ENCODE results near the gene LRIT3. TPM values are rescaled to one million over a fixed set of nuclear protein-coding genes. Genes with fewer than 3 reads are reported as not detected.

LRIT3 gene
- total and polyA plus RNA-seq, 8 donors, result 0.12 to 0.73 (median 0.44) TPM

DNA sequence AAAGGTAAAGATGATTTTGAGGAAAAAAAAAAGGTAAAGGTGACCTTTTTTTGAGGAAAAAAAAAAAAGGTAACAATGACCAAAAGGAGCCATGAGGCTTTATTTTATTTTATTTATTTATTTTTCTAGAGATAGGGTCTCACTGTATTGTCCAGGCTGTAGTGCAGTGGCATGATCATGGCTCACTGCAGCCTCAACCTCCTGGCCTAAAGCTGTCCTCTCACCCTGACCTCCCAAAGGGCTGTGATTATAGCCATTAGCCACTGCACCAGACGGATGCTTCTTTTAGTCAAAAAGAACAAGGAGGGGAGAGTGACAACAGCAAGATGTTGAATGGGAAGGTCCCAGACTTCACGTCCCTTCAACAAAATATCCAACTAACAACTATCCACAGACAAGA is 30.4 kb downstream of the LRIT3 start:
- no peaks in the 10 kb centered on the region for H3K36me3 ChIP-seq
- DNase-seq, result no peak
- H3K4me3 ChIP-seq, result no peak overlapping the region
- no peak overlapping the region for H3K27ac ChIP-seq
- H3K4me1 ChIP-seq, result no peaks in the 10 kb centered on the region
- intact Hi-C loops (cut with DNase I), result no loop called here
- H3K9me3 ChIP-seq, result no peaks in the 10 kb centered on the region
- no peak for ATAC-seq
- no peaks in the 10 kb centered on the region for H3K27me3 ChIP-seq
- TF ChIP-seq, protein P1, sequence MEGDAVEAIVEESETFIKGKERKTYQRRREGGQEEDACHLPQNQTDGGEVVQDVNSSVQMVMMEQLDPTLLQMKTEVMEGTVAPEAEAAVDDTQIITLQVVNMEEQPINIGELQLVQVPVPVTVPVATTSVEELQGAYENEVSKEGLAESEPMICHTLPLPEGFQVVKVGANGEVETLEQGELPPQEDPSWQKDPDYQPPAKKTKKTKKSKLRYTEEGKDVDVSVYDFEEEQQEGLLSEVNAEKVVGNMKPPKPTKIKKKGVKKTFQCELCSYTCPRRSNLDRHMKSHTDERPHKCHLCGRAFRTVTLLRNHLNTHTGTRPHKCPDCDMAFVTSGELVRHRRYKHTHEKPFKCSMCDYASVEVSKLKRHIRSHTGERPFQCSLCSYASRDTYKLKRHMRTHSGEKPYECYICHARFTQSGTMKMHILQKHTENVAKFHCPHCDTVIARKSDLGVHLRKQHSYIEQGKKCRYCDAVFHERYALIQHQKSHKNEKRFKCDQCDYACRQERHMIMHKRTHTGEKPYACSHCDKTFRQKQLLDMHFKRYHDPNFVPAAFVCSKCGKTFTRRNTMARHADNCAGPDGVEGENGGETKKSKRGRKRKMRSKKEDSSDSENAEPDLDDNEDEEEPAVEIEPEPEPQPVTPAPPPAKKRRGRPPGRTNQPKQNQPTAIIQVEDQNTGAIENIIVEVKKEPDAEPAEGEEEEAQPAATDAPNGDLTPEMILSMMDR (IDR thresholded peaks at IDR 0.05), result no peak

DNA sequence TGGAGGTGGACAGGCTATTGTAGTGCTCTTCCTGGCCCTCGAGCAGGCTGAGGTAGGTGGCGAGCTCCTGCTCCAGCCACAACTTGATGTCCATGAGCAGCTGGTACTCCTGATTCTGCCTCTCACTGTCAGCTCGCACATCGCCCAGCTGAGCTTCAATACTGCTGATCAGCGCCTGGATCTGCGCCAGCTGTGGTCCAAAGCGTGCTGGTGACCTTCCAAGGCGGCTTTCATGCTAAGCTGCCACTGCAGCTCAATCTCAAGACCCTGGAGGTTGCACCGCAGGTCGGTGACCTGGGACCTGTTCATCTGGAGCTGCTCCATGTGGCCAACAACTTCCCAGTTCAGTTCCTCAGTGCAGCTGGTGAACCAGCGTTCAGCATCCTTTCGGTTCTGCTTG is 31.2 kb downstream of the LRIT3 start:
- no peaks in the 10 kb centered on the region for H3K4me1 ChIP-seq
- intact Hi-C loops (cut with DNase I), result no loop called here
- no peaks in the 10 kb centered on the region for H3K27me3 ChIP-seq
- ATAC-seq (no peak), DNase-seq (peak in 1 of 4 donors; percentile 54)
- TF ChIP-seq, protein P1 (IDR thresholded peaks at IDR 0.05), result no peak
- no peak overlapping the region for H3K4me3 ChIP-seq
- H3K9me3 ChIP-seq, result no peaks in the 10 kb centered on the region
- H3K36me3 ChIP-seq, result no peaks in the 10 kb centered on the region
- no peak overlapping the region for H3K27ac ChIP-seq

DNA sequence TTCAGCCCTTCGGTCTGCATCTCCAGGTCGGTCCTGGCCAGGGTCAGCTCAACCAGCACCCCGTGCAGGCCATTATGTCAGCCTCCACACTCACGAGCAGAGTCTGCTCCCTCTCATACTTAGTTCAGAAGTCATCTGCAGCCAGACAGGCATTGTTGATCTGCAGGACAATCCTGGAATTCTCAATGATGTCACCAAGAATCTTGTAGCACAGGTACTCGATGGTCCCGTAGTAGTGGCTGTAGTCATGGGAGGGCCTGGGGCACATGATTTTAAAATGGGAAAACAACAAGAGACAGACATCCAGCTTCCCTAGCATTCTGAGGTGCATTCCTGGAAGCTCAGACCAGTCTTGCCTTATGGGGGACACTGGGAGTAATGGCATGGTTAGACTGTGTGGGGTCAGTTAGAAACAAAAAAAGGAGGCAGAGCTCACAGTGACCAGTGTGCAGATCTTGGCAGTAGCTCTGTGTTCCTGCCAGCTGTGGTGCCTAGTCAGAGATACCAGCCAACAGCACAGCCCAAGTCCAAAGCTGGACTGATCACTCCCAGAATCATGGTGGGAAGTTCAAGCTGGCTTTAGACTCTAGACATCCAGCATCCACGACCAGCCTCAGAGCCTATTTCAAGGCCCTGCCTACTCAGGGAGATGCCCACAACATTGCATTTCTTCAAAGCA is 31.9 kb downstream of the LRIT3 start:
- no peak overlapping the region for H3K4me3 ChIP-seq
- no peaks in the 10 kb centered on the region for H3K27me3 ChIP-seq
- no peak overlapping the region for H3K27ac ChIP-seq
- DNase-seq, result peak in 1 of 4 donors; percentile 27
- H3K36me3 ChIP-seq, result no peaks in the 10 kb centered on the region
- no peaks in the 10 kb centered on the region for H3K4me1 ChIP-seq
- intact Hi-C loops (cut with DNase I), result no loop called here
- TF ChIP-seq, protein P1 (IDR thresholded peaks at IDR 0.05), result no peak
- H3K9me3 ChIP-seq, result no peaks in the 10 kb centered on the region
- ATAC-seq, result no peak

DNA sequence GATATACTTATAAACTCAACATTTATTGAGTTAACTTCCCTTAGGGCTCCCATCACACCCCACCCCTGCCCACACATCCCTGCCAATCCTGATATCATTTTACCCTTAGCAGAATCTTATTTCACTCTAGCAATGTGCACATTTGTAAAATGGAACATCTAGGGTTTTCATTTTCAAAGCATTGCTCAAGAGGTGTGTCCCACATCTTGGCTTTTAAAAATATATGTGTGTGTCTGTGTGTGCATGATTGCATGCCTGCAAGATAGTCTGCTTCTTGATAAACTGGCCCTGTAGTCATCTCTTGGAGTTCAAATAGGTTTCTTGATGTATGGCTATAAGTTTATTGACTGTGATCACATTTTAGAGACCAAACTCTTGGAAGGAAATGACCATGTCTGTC is 38.4 kb downstream of the LRIT3 start:
- intact Hi-C loops (cut with DNase I), result no loop called here
- Histone ChIP-seq H3K4me1 (no peaks in the 10 kb centered on the region), H3K27me3 (no peaks in the 10 kb centered on the region), H3K4me3 (no peak overlapping the region), H3K36me3 (no peaks in the 10 kb centered on the region), H3K27ac (no peak overlapping the region), H3K9me3 (no peaks in the 10 kb centered on the region)
- TF ChIP-seq, protein P1 (IDR thresholded peaks at IDR 0.05), result no peak
- DNase-seq, result no peak
- no peak for ATAC-seq

DNA sequence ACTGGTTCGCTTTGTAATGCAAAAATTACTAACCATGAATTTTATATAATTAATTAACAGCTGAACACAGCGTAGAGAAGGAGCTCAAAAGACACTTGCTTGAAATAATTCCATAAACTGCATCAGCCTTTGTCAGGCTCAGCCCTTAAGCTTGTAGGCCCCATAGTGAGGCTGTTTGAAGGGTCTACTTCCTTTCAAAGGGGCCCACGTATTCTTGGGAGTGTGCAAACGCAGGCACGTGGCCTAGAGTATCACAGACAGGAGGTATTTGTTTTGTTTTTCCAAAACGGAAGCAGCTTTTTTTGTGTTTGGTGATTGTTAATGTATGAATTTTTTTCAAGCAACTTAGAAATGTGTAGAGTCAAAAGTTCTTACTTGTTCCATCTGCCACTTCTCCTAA is 39.2 kb downstream of the LRIT3 start:
- H3K36me3 ChIP-seq, result no peaks in the 10 kb centered on the region
- no peaks in the 10 kb centered on the region for H3K9me3 ChIP-seq
- H3K27me3 ChIP-seq, result no peaks in the 10 kb centered on the region
- ATAC-seq (no peak), DNase-seq (no peak)
- no peak overlapping the region for H3K4me3 ChIP-seq
- TF ChIP-seq, protein P1 (IDR thresholded peaks at IDR 0.05), result no peak
- no peaks in the 10 kb centered on the region for H3K4me1 ChIP-seq
- H3K27ac ChIP-seq, result no peak overlapping the region
- intact Hi-C loops (cut with DNase I), result no loop called here
